Sigmoid colon (tissue), 4 donors: ENCODE measurements around the gene UBA7.

Source experiments
- CTCF ChIP-seq, 4 experiments: fragments of 450-650 bp in 3 of 4; fragments of 200-600 bp in 1 of 4; IDR thresholded peaks; one replicate each; pipeline ENCODE4 v1.5.1; 2016 to 2019; ENCODE audit warnings: antibody characterized with exemption in 4 of 4, mild to moderate bottlenecking in 3 of 4, moderate library complexity in 2 of 4
- EP300 ChIP-seq, 4 donors: sonication (generic); formaldehyde crosslinking; IDR thresholded peaks; one replicate each; pipeline ENCODE4 v1.6.1; 2017; ENCODE audit warnings: antibody characterized with exemption in 4 of 4
- POLR2A ChIP-seq, 2 donors: fragments of 450-650 bp; IDR thresholded peaks; one replicate each; pipeline ENCODE4 v1.6.1; 2016; ENCODE audit warnings: antibody characterized with exemption in 2 of 2, mild to moderate bottlenecking in 2 of 2, moderate library complexity in 2 of 2

DNA sequence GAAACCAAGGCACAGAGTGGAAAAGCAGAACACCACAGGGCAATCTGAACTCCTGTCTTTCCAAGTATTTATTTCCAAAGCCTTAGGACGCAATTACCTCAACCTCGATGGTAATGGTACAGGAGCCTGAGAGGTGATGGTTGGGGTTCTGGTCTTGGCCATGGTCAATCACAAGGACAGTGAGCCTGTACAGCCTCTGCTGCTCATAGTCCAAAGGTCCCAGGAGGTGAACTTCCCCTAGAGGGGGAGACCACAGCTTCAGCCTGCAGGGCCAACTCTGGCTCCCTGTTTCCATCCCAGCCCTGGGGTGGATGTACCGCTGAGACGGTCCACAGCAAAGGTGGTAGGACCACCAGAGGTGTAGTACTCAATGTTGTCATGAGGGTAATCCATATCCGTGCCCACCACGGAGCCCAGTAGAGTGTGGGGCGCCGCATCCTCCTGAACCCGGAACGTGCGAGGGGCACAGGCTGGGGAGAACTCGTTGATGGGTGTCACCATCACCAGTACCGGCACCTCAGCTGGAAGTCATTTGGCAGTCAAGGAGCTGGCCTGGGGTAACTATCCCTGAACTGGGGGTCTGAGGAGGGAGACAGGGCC, 20.2 kb downstream of the UBA7 start:
- TF ChIP-seq EP300 (IDR thresholded peaks at IDR 0.05) (no peak), CTCF (IDR thresholded peaks at IDR 0.05) (no peak), POLR2A (IDR thresholded peaks at IDR 0.05) (no peak)
